GM19372 (cell line): ENCODE results near the gene SPTSSB.
A peak's percentile ranks its signal among the peaks of the same experiment; 100 is the strongest.

Experiments
- ATAC-seq: cut with Tn5 transposase; IDR thresholded peaks from one replicate; pipeline ENCODE4 v1.9.1; 2021; ENCODE audit warnings: mild to moderate bottlenecking, low read depth, moderate library complexity; ENCODE audit not compliant: unreplicated experiment

Gene SPTSSB

GRCh38 chr3:161371441-161372320 is at the start of gene SPTSSB:
Gene SPTSSB, minus strand, starts transcription at chr3:161371517. Its CDS starts 25,194 bp downstream, at chr3:161346323.
- ATAC-seq, result peak; percentile 43

- ATAC-seq, result no peak
Measured at GRCh38 chr3:161420746-161421145, 49.4 kb upstream of the SPTSSB start.

GRCh38 chr3:161419555-161420333 is 48.4 kb upstream of the SPTSSB start:
- no peak for ATAC-seq

GRCh38 chr3:161415506-161416231 is 44.4 kb upstream of the SPTSSB start:
- no peak for ATAC-seq

- no peak for ATAC-seq
Measured at GRCh38 chr3:161414907-161415306, 43.6 kb upstream of the SPTSSB start.

GRCh38 chr3:161413855-161414210 is 42.5 kb upstream of the SPTSSB start:
- ATAC-seq, result no peak

- no peak for ATAC-seq
Measured at GRCh38 chr3:161413127-161413854, 42.0 kb upstream of the SPTSSB start.

GRCh38 chr3:161412123-161412522 is 40.8 kb upstream of the SPTSSB start:
- ATAC-seq, result no peak

- no peak for ATAC-seq
Measured at GRCh38 chr3:161409858-161410257, 38.5 kb upstream of the SPTSSB start.

GRCh38 chr3:161409069-161409468 is 37.8 kb upstream of the SPTSSB start:
- ATAC-seq, result no peak

GRCh38 chr3:161406594-161407555 is 35.6 kb upstream of the SPTSSB start:
- no peak for ATAC-seq

GRCh38 chr3:161405836-161406235 is 34.5 kb upstream of the SPTSSB start:
- ATAC-seq, result no peak

- no peak for ATAC-seq
Measured at GRCh38 chr3:161405087-161405486, 33.8 kb upstream of the SPTSSB start.

- ATAC-seq, result no peak
Measured at GRCh38 chr3:161403251-161403650, 31.9 kb upstream of the SPTSSB start.

- no peak for ATAC-seq
Measured at GRCh38 chr3:161401389-161401788, 30.1 kb upstream of the SPTSSB start.

GRCh38 chr3:161400650-161401049 is 29.3 kb upstream of the SPTSSB start:
- ATAC-seq, result no peak

- no peak for ATAC-seq
Measured at GRCh38 chr3:161395115-161396012, 24.0 kb upstream of the SPTSSB start.

GRCh38 chr3:161393803-161394202 is 22.5 kb upstream of the SPTSSB start:
- ATAC-seq, result no peak
